IPS-11a (cell line): ENCODE measurements around the gene NPRL2.
A peak's percentile ranks its signal among the peaks of the same experiment; 100 is the strongest.

Experiments
- H3K4me3 ChIP-seq: one replicate; pipeline ENCODE4 v1.5.1; 2013; ENCODE audit warnings: low read depth, low read length, control low read depth

NPRL2 gene

GRCh38 chr3:50327943-50328691 is 22.5 kb downstream of the NPRL2 start, which contains the start of gene TUSC2:
TSS of gene TUSC2 (minus strand) at chr3:50328223. CDS start at chr3:50328099, 124 bp downstream.
- peak within 1 kb of the TSS; percentile 94 for H3K4me3 ChIP-seq

- H3K4me3 ChIP-seq = peak overlapping the region; percentile 94
Observed at GRCh38 chr3:50327129-50327528, 23.4 kb downstream of the NPRL2 start.

- no peak overlapping the region for H3K4me3 ChIP-seq
Observed at GRCh38 chr3:50326182-50326541, 24.4 kb downstream of the NPRL2 start.

GRCh38 chr3:50325497-50326181 is 24.9 kb downstream of the NPRL2 start:
- no peak overlapping the region for H3K4me3 ChIP-seq

GRCh38 chr3:50325113-50325480 is 25.5 kb downstream of the NPRL2 start:
- no peak overlapping the region for H3K4me3 ChIP-seq

- H3K4me3 ChIP-seq = no peak overlapping the region
Observed at GRCh38 chr3:50324351-50325112, 26.0 kb downstream of the NPRL2 start.

GRCh38 chr3:50323614-50324199 is 26.9 kb downstream of the NPRL2 start:
- no peak overlapping the region for H3K4me3 ChIP-seq

- H3K4me3 ChIP-seq = no peak overlapping the region
Observed at GRCh38 chr3:50323092-50323600, 27.4 kb downstream of the NPRL2 start.

GRCh38 chr3:50322386-50323091 is 28.0 kb downstream of the NPRL2 start, which contains the start of gene HYAL2:
TSS of gene HYAL2 (minus strand) at chr3:50322745. CDS start at chr3:50320489, 2,256 bp downstream.
- peak within 1 kb of the TSS; percentile 82 for H3K4me3 ChIP-seq

- peak overlapping the region; percentile 82 for H3K4me3 ChIP-seq
Observed at GRCh38 chr3:50322115-50322385, 28.5 kb downstream of the NPRL2 start.

GRCh38 chr3:50321336-50322114 is 29.1 kb downstream of the NPRL2 start:
- peak overlapping the region; percentile 82 for H3K4me3 ChIP-seq

- H3K4me3 ChIP-seq = peak overlapping the region; percentile 82
Observed at GRCh38 chr3:50320853-50321335, 29.7 kb downstream of the NPRL2 start.

GRCh38 chr3:50319894-50320625 is 30.5 kb downstream of the NPRL2 start:
- peak overlapping the region; percentile 82 for H3K4me3 ChIP-seq

- no peak overlapping the region for H3K4me3 ChIP-seq
Observed at GRCh38 chr3:50319181-50319893, 31.2 kb downstream of the NPRL2 start.

GRCh38 chr3:50318615-50319014 is 32.0 kb downstream of the NPRL2 start:
- H3K4me3 ChIP-seq = no peak overlapping the region

GRCh38 chr3:50318163-50318562 is 32.4 kb downstream of the NPRL2 start:
- H3K4me3 ChIP-seq = no peak overlapping the region

- H3K4me3 ChIP-seq = no peak overlapping the region
Observed at GRCh38 chr3:50317300-50317699, 33.3 kb downstream of the NPRL2 start.

GRCh38 chr3:50316657-50317242 is 33.8 kb downstream of the NPRL2 start:
- H3K4me3 ChIP-seq = no peak overlapping the region
